Measurements from ENCODE around the gene KDM2B. TPM values are rescaled to one million over a fixed set of nuclear protein-coding genes. Genes with fewer than 3 reads are reported as not detected.

Gene KDM2B
- total RNA-seq, 2 experiments from 2014 or later: 84.8 to 88.7 TPM

GRCh38 chr12:121424624-121424975 is 156.2 kb downstream of the KDM2B start:
- H3K4me3 Mint-ChIP-seq: no peak overlapping the region
- POLR2A ChIA-PET: interaction anchor here (0.7 to 2.6 kb wide), 2 partner anchors 11 to 25 kb away, joined by 3 to 9 read pairs; partner anchors contain the start of gene RNF34

GRCh38 chr12:121423682-121424623 is 156.9 kb downstream of the KDM2B start:
- Mint-ChIP-seq H3K4me3 (no peak overlapping the region), H3K27me3 (no peaks in the 10 kb centered on the region), H3K4me1 (peaks cover 1% of the 10 kb centered on the region), H3K27ac (no peak overlapping the region), H3K9me3 (no peaks in the 10 kb centered on the region), H3K36me3 (peaks cover 52% of the 10 kb centered on the region)
- DNase-seq (no peak), ATAC-seq (ENCODE audit: low read depth) (no peak)
- POLR2A ChIA-PET: interaction anchor here (0.7 to 2.6 kb wide), 3 partner anchors 12 to 24 kb away, joined by 3 to 9 read pairs (median 4); partner anchors contain the start of gene RNF34

More at GRCh38 chr12:121424624-121424975, 156.2 kb downstream of the KDM2B start:
- DNase-seq: no peak
- no peaks in the 10 kb centered on the region for H3K27me3 Mint-ChIP-seq
- H3K27ac Mint-ChIP-seq: no peak overlapping the region
- H3K36me3 Mint-ChIP-seq: peaks cover 57% of the 10 kb centered on the region
- peaks cover 3% of the 10 kb centered on the region for H3K4me1 Mint-ChIP-seq
- no peak for ATAC-seq (ENCODE audit: low read depth)
- no peaks in the 10 kb centered on the region for H3K9me3 Mint-ChIP-seq

GRCh38 chr12:121423253-121423652 is 157.6 kb downstream of the KDM2B start:
- Mint-ChIP-seq H3K27ac (no peak overlapping the region), H3K4me1 (peaks cover 1% of the 10 kb centered on the region), H3K9me3 (no peaks in the 10 kb centered on the region), H3K27me3 (no peaks in the 10 kb centered on the region), H3K36me3 (peaks cover 46% of the 10 kb centered on the region), H3K4me3 (no peak overlapping the region)
- POLR2A ChIA-PET: interaction anchor here (1.5 kb wide), 1 partner anchor 22 kb away, joined by 4 read pairs; no protein-coding TSS in a partner anchor
- no peak for ATAC-seq (ENCODE audit: low read depth)
- no peak for DNase-seq

GRCh38 chr12:121420109-121420508 is 160.7 kb downstream of the KDM2B start:
- H3K4me3 Mint-ChIP-seq: no peak overlapping the region
- peaks cover 41% of the 10 kb centered on the region for H3K36me3 Mint-ChIP-seq

GRCh38 chr12:121417847-121418246 is 163.0 kb downstream of the KDM2B start:
- Mint-ChIP-seq H3K36me3 (peaks cover 30% of the 10 kb centered on the region), H3K4me3 (no peak overlapping the region), H3K9me3 (no peaks in the 10 kb centered on the region), H3K4me1 (peaks cover 10% of the 10 kb centered on the region), H3K27ac (no peak overlapping the region), H3K27me3 (no peaks in the 10 kb centered on the region)
- POLR2A ChIA-PET: no interaction called here
- no peak for ATAC-seq (ENCODE audit: low read depth)
- DNase-seq: no peak

More at GRCh38 chr12:121420109-121420508, 160.7 kb downstream of the KDM2B start:
- ATAC-seq (ENCODE audit: low read depth) (no peak), DNase-seq (no peak)
- Mint-ChIP-seq H3K4me1 (peaks cover 8% of the 10 kb centered on the region), H3K27me3 (no peaks in the 10 kb centered on the region), H3K9me3 (no peaks in the 10 kb centered on the region), H3K27ac (peak overlapping the region; percentile 17)
- POLR2A ChIA-PET: no interaction called here

- no peak for DNase-seq
- peaks cover 18% of the 10 kb centered on the region for H3K36me3 Mint-ChIP-seq
- ATAC-seq (ENCODE audit: low read depth): no peak
- H3K27ac Mint-ChIP-seq: no peak overlapping the region
- H3K4me1 Mint-ChIP-seq: peaks cover 11% of the 10 kb centered on the region
- no peaks in the 10 kb centered on the region for H3K27me3 Mint-ChIP-seq
- no peaks in the 10 kb centered on the region for H3K9me3 Mint-ChIP-seq
- no peak overlapping the region for H3K4me3 Mint-ChIP-seq
- POLR2A ChIA-PET: no interaction called here
Measured at GRCh38 chr12:121413917-121414316, 166.9 kb downstream of the KDM2B start.

GRCh38 chr12:121405211-121405610 is 175.6 kb downstream of the KDM2B start:
- no peaks in the 10 kb centered on the region for H3K9me3 Mint-ChIP-seq
- peaks cover 22% of the 10 kb centered on the region for H3K36me3 Mint-ChIP-seq
- no peaks in the 10 kb centered on the region for H3K27me3 Mint-ChIP-seq
- H3K4me1 Mint-ChIP-seq: peaks cover 39% of the 10 kb centered on the region
- H3K4me3 Mint-ChIP-seq: no peak overlapping the region
- POLR2A ChIA-PET: interaction anchor here (0.6 kb wide), 1 partner anchor 1084 kb away, joined by 4 read pairs; no protein-coding TSS in a partner anchor
- no peak overlapping the region for H3K27ac Mint-ChIP-seq
- no peak for DNase-seq
- no peak for ATAC-seq (ENCODE audit: low read depth)

- Mint-ChIP-seq H3K27ac (no peak overlapping the region), H3K9me3 (no peaks in the 10 kb centered on the region), H3K4me1 (peaks cover 39% of the 10 kb centered on the region), H3K36me3 (peaks cover 22% of the 10 kb centered on the region), H3K4me3 (no peak overlapping the region), H3K27me3 (no peaks in the 10 kb centered on the region)
- POLR2A ChIA-PET: interaction anchor here (0.6 kb wide), 1 partner anchor 1083 kb away, joined by 4 read pairs; no protein-coding TSS in a partner anchor
- ATAC-seq (ENCODE audit: low read depth): no peak
- DNase-seq: no peak
Measured at GRCh38 chr12:121404734-121405133, 176.1 kb downstream of the KDM2B start.

GRCh38 chr12:121403721-121404120 is 177.1 kb downstream of the KDM2B start:
- POLR2A ChIA-PET: interaction anchor here (0.7 kb wide), 1 partner anchor 12 kb away, joined by 7 read pairs; no protein-coding TSS in a partner anchor
- ATAC-seq (ENCODE audit: low read depth): no peak
- DNase-seq: no peak
- no peaks in the 10 kb centered on the region for H3K27me3 Mint-ChIP-seq
- no peaks in the 10 kb centered on the region for H3K9me3 Mint-ChIP-seq
- H3K27ac Mint-ChIP-seq: no peak overlapping the region
- peaks cover 41% of the 10 kb centered on the region for H3K4me1 Mint-ChIP-seq
- H3K4me3 Mint-ChIP-seq: no peak overlapping the region
- peaks cover 22% of the 10 kb centered on the region for H3K36me3 Mint-ChIP-seq

- H3K4me1 Mint-ChIP-seq: peaks cover 25% of the 10 kb centered on the region
- no peaks in the 10 kb centered on the region for H3K9me3 Mint-ChIP-seq
- peak; percentile 43 for ATAC-seq (ENCODE audit: low read depth)
- no peak for DNase-seq
- POLR2A ChIA-PET: interaction anchor here (0.6 to 4.8 kb wide), 27 partner anchors 9 to 404 kb away, joined by 3 to 56 read pairs (median 4); partner anchors contain the start of genes ANAPC5, CAMKK2, ORAI1 and SETD1B
- H3K27ac Mint-ChIP-seq: peak overlapping the region; percentile 98
- H3K36me3 Mint-ChIP-seq: peaks cover 12% of the 10 kb centered on the region
- no peaks in the 10 kb centered on the region for H3K27me3 Mint-ChIP-seq
- peak overlapping the region; percentile 95 for H3K4me3 Mint-ChIP-seq
Measured at GRCh38 chr12:121400332-121401139, 180.3 kb downstream of the KDM2B start.

GRCh38 chr12:121399391-121400331 is 181.2 kb downstream of the KDM2B start, which contains the start of gene RNF34:
TSS of gene RNF34 (plus strand) at chr12:121400118. CDS start at chr12:121400213, 95 bp downstream.
- Mint-ChIP-seq H3K9me3 (no peaks in the 10 kb centered on the region), H3K27me3 (no peaks in the 10 kb centered on the region), H3K27ac (peak within 1 kb of the TSS; percentile 98), H3K36me3 (peaks cover 12% of the 10 kb centered on the region), H3K4me1 (peaks cover 25% of the 10 kb centered on the region), H3K4me3 (peak within 1 kb of the TSS; percentile 95)
- POLR2A ChIA-PET: interaction anchor here (0.8 to 4.8 kb wide), 18 partner anchors 8 to 404 kb away, joined by 3 to 56 read pairs (median 4); partner anchors contain the start of genes ANAPC5, CAMKK2 and SETD1B
- peak; percentile 95 for DNase-seq
- ATAC-seq (ENCODE audit: low read depth): peak; percentile 91

- Mint-ChIP-seq H3K4me3 (peak overlapping the region; percentile 95), H3K36me3 (peaks cover 12% of the 10 kb centered on the region), H3K27me3 (no peaks in the 10 kb centered on the region), H3K9me3 (no peaks in the 10 kb centered on the region), H3K27ac (no peak overlapping the region), H3K4me1 (peaks cover 25% of the 10 kb centered on the region)
- ATAC-seq (ENCODE audit: low read depth) (no peak), DNase-seq (no peak)
- POLR2A ChIA-PET: interaction anchor here (0.8 to 4.8 kb wide), 2 partner anchors 40 to 47 kb away, joined by 3 to 56 read pairs; partner anchors contain the start of gene ANAPC5
Measured at GRCh38 chr12:121398355-121398754, 182.5 kb downstream of the KDM2B start.

Measured in activated naive CD8-positive, alpha-beta T cell treated with anti-CD3 and anti-CD28 coated beads, Interleukin-2, amount 10 ng/mL, durations not matched to agents 7 days and 5 days (primary cell).